Progenitor cell of endocrine pancreas (in vitro differentiated cells): ENCODE results near the gene IGSF11. TPM values are rescaled to one million over a fixed set of nuclear protein-coding genes. Genes with fewer than 3 reads are reported as not detected.

Experiments
- DNase-seq: peaks from one replicate; pipeline ENCODE4 v3.0.0; 2021; ENCODE audit warnings: low spot score; ENCODE audit not compliant: unreplicated experiment
- H3K27ac Mint-ChIP-seq: 2 replicates; pipeline ENCODE4 v1.8.0; 2021; ENCODE audit warnings: mild to moderate bottlenecking, moderate library complexity, mixed read lengths
- H3K27me3 Mint-ChIP-seq: 2 replicates; pipeline ENCODE4 v1.8.0; 2021; ENCODE audit warnings: mixed read lengths
- H3K36me3 Mint-ChIP-seq: 2 replicates; pipeline ENCODE4 v1.8.0; 2022; ENCODE audit warnings: mixed read lengths; ENCODE audit not compliant: insufficient read depth
- H3K4me1 Mint-ChIP-seq: 2 replicates; pipeline ENCODE4 v1.8.0; 2021; ENCODE audit warnings: low read depth, mixed read lengths
- H3K4me3 Mint-ChIP-seq: 2 replicates; pipeline ENCODE4 v1.8.0; 2021; ENCODE audit warnings: low read depth, mild to moderate bottlenecking, moderate library complexity, mixed read lengths
- H3K9me3 Mint-ChIP-seq: 2 replicates; pipeline ENCODE4 v1.8.0; 2021; ENCODE audit warnings: low read depth, mixed read lengths
- CTCF ChIP-seq: fragments of 200-600 bp; sonication (generic); IDR thresholded peaks from one replicate; pipeline ENCODE4 v1.5.0; 2021; ENCODE audit warnings: antibody characterized with exemption, mild to moderate bottlenecking; ENCODE audit not compliant: unreplicated experiment
- total RNA-seq: library from RNA; stranded (reverse); gene quantifications from 2 replicates; pipeline ENCODE4 v1.2.1, GENCODE V29; 2021

Gene IGSF11
- total RNA-seq, 1 donor from 2014 or later: 2.2 TPM

- DNase-seq: no peak
- H3K4me1 Mint-ChIP-seq: peaks cover 14% of the 10 kb centered on the region
- H3K36me3 Mint-ChIP-seq: no peaks in the 10 kb centered on the region
- no peak overlapping the region for H3K27ac Mint-ChIP-seq
- H3K9me3 Mint-ChIP-seq: no peaks in the 10 kb centered on the region
- peaks cover 37% of the 10 kb centered on the region for H3K27me3 Mint-ChIP-seq
- no peak for TF ChIP-seq CTCF
- no peak overlapping the region for H3K4me3 Mint-ChIP-seq
Observed at GRCh38 chr3:118990823-118991560, 43.7 kb downstream of the IGSF11 start.

- Mint-ChIP-seq H3K9me3 (no peaks in the 10 kb centered on the region), H3K4me3 (no peak overlapping the region), H3K27ac (no peak overlapping the region), H3K27me3 (peaks cover 34% of the 10 kb centered on the region), H3K4me1 (peaks cover 15% of the 10 kb centered on the region), H3K36me3 (no peaks in the 10 kb centered on the region)
- no peak for DNase-seq
- no peak for TF ChIP-seq CTCF
Observed at GRCh38 chr3:118988198-118989130, 46.2 kb downstream of the IGSF11 start.

GRCh38 chr3:118987477-118987876 lies 47.2 kb downstream of the IGSF11 start:
- H3K4me1 Mint-ChIP-seq: peaks cover 15% of the 10 kb centered on the region
- DNase-seq: no peak
- no peaks in the 10 kb centered on the region for H3K9me3 Mint-ChIP-seq
- peaks cover 32% of the 10 kb centered on the region for H3K27me3 Mint-ChIP-seq
- H3K27ac Mint-ChIP-seq: no peak overlapping the region
- no peak for TF ChIP-seq CTCF
- no peak overlapping the region for H3K4me3 Mint-ChIP-seq
- H3K36me3 Mint-ChIP-seq: no peaks in the 10 kb centered on the region

GRCh38 chr3:118986734-118987133 lies 47.9 kb downstream of the IGSF11 start:
- Mint-ChIP-seq H3K27ac (no peak overlapping the region), H3K4me1 (peaks cover 15% of the 10 kb centered on the region), H3K4me3 (no peak overlapping the region), H3K9me3 (no peaks in the 10 kb centered on the region), H3K36me3 (no peaks in the 10 kb centered on the region), H3K27me3 (peaks cover 26% of the 10 kb centered on the region)
- TF ChIP-seq CTCF: no peak
- no peak for DNase-seq

GRCh38 chr3:118984699-118985098 lies 49.9 kb downstream of the IGSF11 start:
- no peaks in the 10 kb centered on the region for H3K36me3 Mint-ChIP-seq
- peaks cover 16% of the 10 kb centered on the region for H3K27me3 Mint-ChIP-seq
- no peaks in the 10 kb centered on the region for H3K9me3 Mint-ChIP-seq
- H3K27ac Mint-ChIP-seq: no peak overlapping the region
- DNase-seq: no peak
- peaks cover 15% of the 10 kb centered on the region for H3K4me1 Mint-ChIP-seq
- no peak for TF ChIP-seq CTCF
- no peak overlapping the region for H3K4me3 Mint-ChIP-seq
